GM23338 (cell line): ENCODE data around the gene APC2. TPM values are rescaled to one million over a fixed set of nuclear protein-coding genes. Genes with fewer than 3 reads are reported as not detected.

Experiments
- ATAC-seq: fragments of 200-7000 bp; cut with Tn5 transposase; 3 replicates; pipeline ENCODE4 v1.9.1; 2020
- DNase-seq: peaks from one replicate; pipeline ENCODE4 v3.0.0-alpha.2; 2015; ENCODE audit warnings: low spot score
- H2AFZ ChIP-seq: fragments of 200-600 bp; sonication (generic); 2 replicates; pipeline ENCODE4 v1.8.0; 2016; ENCODE audit warnings: antibody characterized with exemption, mild to moderate bottlenecking, moderate library complexity
- H3F3A ChIP-seq: fragments of 200-600 bp; sonication (generic); replicated peaks from 2 replicates; pipeline ENCODE4 v1.8.0; 2017; ENCODE audit warnings: antibody characterized with exemption, mixed run types, low read depth
- H3K27ac ChIP-seq: fragments of 200-600 bp; sonication (generic); 2 replicates; pipeline ENCODE4 v1.6.1; 2016; ENCODE audit warnings: low read depth
- H3K27me3 ChIP-seq: fragments of 200-600 bp; sonication (generic); 2 replicates; pipeline ENCODE4 v1.8.0; 2016; ENCODE audit warnings: mild to moderate bottlenecking, mixed run types, moderate library complexity; ENCODE audit not compliant: insufficient read depth
- H3K36me3 ChIP-seq: fragments of 200-600 bp; sonication (generic); 2 replicates; pipeline ENCODE4 v1.8.0; 2016; ENCODE audit warnings: mild to moderate bottlenecking; ENCODE audit not compliant: insufficient read depth
- H3K4me1 ChIP-seq: fragments of 200-600 bp; sonication (generic); 2 replicates; pipeline ENCODE4 v1.8.0; 2016; ENCODE audit warnings: mild to moderate bottlenecking, moderate library complexity; ENCODE audit not compliant: insufficient read depth
- H3K4me2 ChIP-seq: fragments of 200-600 bp; sonication (generic); 2 replicates; pipeline ENCODE4 v1.7.1; 2017; ENCODE audit warnings: mixed run types
- H3K4me3 ChIP-seq: fragments of 200-600 bp; sonication (generic); 2 replicates; pipeline ENCODE4 v1.6.1; 2016; ENCODE audit warnings: mixed run types
- H3K79me2 ChIP-seq: fragments of 200-600 bp; sonication (generic); replicated peaks from 2 replicates; pipeline ENCODE4 v1.8.0; 2017; ENCODE audit warnings: mild to moderate bottlenecking; ENCODE audit not compliant: insufficient read depth
- H3K9me2 ChIP-seq: fragments of 200-600 bp; sonication (generic); 2 replicates; pipeline ENCODE4 v1.8.0; 2017; ENCODE audit not compliant: insufficient read depth
- H4K20me1 ChIP-seq: fragments of 200-600 bp; sonication (generic); replicated peaks from 2 replicates; pipeline ENCODE4 v1.8.0; 2017; ENCODE audit warnings: mild to moderate bottlenecking; ENCODE audit not compliant: insufficient read depth
- H3K27ac Mint-ChIP-seq: 2 replicates; pipeline ENCODE4 v1.8.0; 2020; ENCODE audit warnings: inconsistent platforms, mild to moderate bottlenecking, moderate library complexity, mixed read lengths
- H3K27me3 Mint-ChIP-seq: 3 replicates; pipeline ENCODE4 v1.8.0; 2022; ENCODE audit warnings: low read depth, mild to moderate bottlenecking, moderate library complexity, mixed read lengths, inconsistent platforms; ENCODE audit not compliant: insufficient read depth, poor library complexity
- H3K36me3 Mint-ChIP-seq: 3 replicates; pipeline ENCODE4 v1.8.0; 2021; ENCODE audit warnings: low read depth, mild to moderate bottlenecking, inconsistent platforms, moderate library complexity, mixed read lengths
- H3K4me1 Mint-ChIP-seq: 3 replicates; pipeline ENCODE4 v1.8.0; 2020; ENCODE audit warnings: mild to moderate bottlenecking, inconsistent platforms, mixed read lengths
- H3K4me3 Mint-ChIP-seq: 3 replicates; pipeline ENCODE4 v1.8.0; 2021; ENCODE audit warnings: moderate library complexity, mild to moderate bottlenecking, inconsistent platforms, mixed read lengths
- H3K9me3 Mint-ChIP-seq: 3 replicates; pipeline ENCODE4 v1.8.0; 2020; ENCODE audit warnings: moderate library complexity, mild to moderate bottlenecking, inconsistent platforms, mixed read lengths
- CTCF ChIP-seq, 2 experiments: fragments of 200-600 bp in 1 of 2; sonication (generic) in 1 of 2; conservative IDR thresholded peaks; 2 replicates each; pipeline versions ENCODE4 v1.5.1 to v1.6.1; 2016 to 2017; ENCODE audit warnings: antibody characterized with exemption in 2 of 2, low read depth in 2 of 2, mild to moderate bottlenecking in 2 of 2, moderate library complexity in 1 of 2
- ETS1 ChIP-seq: IDR thresholded peaks from 2 replicates; pipeline ENCODE4 v1.6.1; 2016; ENCODE audit warnings: antibody characterized with exemption
- EZH2 ChIP-seq: fragments of 200-600 bp; sonication (generic); IDR thresholded peaks from one replicate; pipeline ENCODE4 v1.8.0; 2017; ENCODE audit warnings: antibody characterized with exemption, mild to moderate bottlenecking, low read depth; ENCODE audit not compliant: unreplicated experiment
- EZH2phosphoT487 ChIP-seq: fragments of 200-600 bp; sonication (generic); IDR thresholded peaks from one replicate; pipeline ENCODE4 v1.8.1; 2018; ENCODE audit warnings: antibody characterized with exemption; ENCODE audit not compliant: unreplicated experiment
- JUNB ChIP-seq: IDR thresholded peaks from one replicate; pipeline ENCODE4 v1.6.1; 2016; ENCODE audit warnings: antibody characterized with exemption; ENCODE audit not compliant: unreplicated experiment
- NANOG ChIP-seq: IDR thresholded peaks from 2 replicates; pipeline ENCODE4 v1.6.1; 2016; ENCODE audit warnings: antibody characterized with exemption, borderline replicate concordance
- POLR2AphosphoS5 ChIP-seq: IDR thresholded peaks from 2 replicates; pipeline ENCODE4 v1.6.1; 2016; ENCODE audit warnings: antibody characterized with exemption, low read depth
- REST ChIP-seq: IDR thresholded peaks from one replicate; pipeline ENCODE4 v1.6.1; 2018; ENCODE audit warnings: antibody characterized with exemption; ENCODE audit not compliant: unreplicated experiment
- STAT1 ChIP-seq: IDR thresholded peaks from one replicate; pipeline ENCODE4 v1.6.1; 2016; ENCODE audit warnings: antibody characterized with exemption; ENCODE audit not compliant: unreplicated experiment
- ZNF114 ChIP-seq: fragments of 250-450 bp; sonication (Bioruptor Pico); IDR thresholded peaks from 2 replicates; pipeline ENCODE4 v1.5.0; 2020; ENCODE audit warnings: mild to moderate bottlenecking, moderate library complexity
- ZNF331 ChIP-seq: fragments of 250-450 bp; sonication (Bioruptor Pico); IDR thresholded peaks from 2 replicates; pipeline ENCODE4 v1.5.0; 2020; ENCODE audit warnings: low read depth, mild to moderate bottlenecking, moderate library complexity
- polyA plus RNA-seq: library from polyadenylated mRNA; unstranded; fragments of >200 nt; fragmentation: Nextera tagmentation; extraction: Ambion mirVana; gene quantifications from 2 replicates; pipeline ENCODE4 v1.2.1, GENCODE V29; 2016
- total RNA-seq: library from RNA; depleted of rRNA; stranded (reverse); fragments of >200 nt; shearing (Covaris generic); gene quantifications from 2 replicates; pipeline ENCODE4 v1.2.3, GENCODE V29; 2014

The APC2 gene
- total and polyA plus RNA-seq, 2 experiments from 2014 or later = 1.4 to 18.3 TPM

DNA sequence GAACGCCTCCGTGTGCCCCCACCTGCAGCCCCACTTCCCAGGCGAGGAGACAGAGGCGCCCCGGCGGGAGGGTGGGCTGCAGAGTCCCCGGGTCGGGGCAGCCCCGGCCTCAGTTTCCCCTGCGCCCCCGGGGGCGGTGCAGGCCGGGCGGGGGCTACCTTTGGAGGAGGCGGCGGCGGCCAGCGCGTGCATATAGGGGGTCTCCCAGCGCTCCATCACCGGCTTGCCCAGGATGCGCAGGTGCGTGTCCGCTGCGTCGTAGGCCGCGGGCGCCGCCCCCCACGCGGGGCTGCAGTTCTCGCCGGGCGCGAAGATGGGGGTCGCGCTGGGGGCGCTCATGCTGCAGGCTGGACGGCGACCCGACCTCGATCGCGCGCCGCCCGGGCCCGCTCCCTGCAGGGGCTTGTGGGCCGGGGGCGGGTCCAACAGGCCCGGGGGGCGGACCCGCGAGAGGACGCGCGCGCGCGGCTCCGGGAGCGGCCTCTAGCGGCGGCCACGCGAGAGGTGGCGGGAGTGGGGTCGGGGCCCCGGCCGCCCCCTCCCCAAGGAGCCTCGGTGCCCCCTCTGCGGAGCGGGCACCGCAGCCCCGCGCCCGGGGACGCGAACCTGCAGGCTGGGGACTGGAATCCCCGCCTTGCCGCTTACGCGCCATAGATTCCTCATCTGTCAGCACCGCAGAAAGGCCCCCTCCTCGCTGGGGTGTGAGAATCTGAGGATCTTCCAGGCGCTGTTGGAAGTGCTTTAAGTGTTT lies 48.6 kb upstream of the APC2 start, which contains the start of gene GAMT:
Gene GAMT (minus strand): TSS at position 405 of the 751 bp plus-strand sequence. CDS start 66 bp downstream, at position 339.
- peak; percentile 65 for DNase-seq
- ATAC-seq = peak; percentile 61
- peaks cover 12% of the 10 kb centered on the region for H3K27me3 Mint-ChIP-seq
- no peak within 1 kb of the TSS for H3K27ac Mint-ChIP-seq
- Histone ChIP-seq H3K79me2 (no peaks in the 10 kb centered on the region), H3K27me3 (peaks cover 6% of the 10 kb centered on the region; the same call in 1 of the 2 replicates), H3K9me2 (no peaks in the 10 kb centered on the region), H2AFZ (peak within 1 kb of the TSS; percentile 74; the same call in 1 of the 2 replicates), H3K4me2 (peak within 1 kb of the TSS; percentile 86), H3K27ac (no peak within 1 kb of the TSS), H3F3A (peaks cover 7% of the 10 kb centered on the region; the same call in 1 of the 2 replicates), H3K4me1 (peaks cover 4% of the 10 kb centered on the region; the same call in 1 of the 2 replicates), H4K20me1 (no peaks in the 10 kb centered on the region; the same call in 1 of the 2 replicates), H3K36me3 (no peaks in the 10 kb centered on the region), H3K4me3 (peak within 1 kb of the TSS; percentile 70)
- peak within 1 kb of the TSS; percentile 70 for H3K4me3 Mint-ChIP-seq
- no peak for TF ChIP-seq REST
- TF ChIP-seq STAT1 = no peak
- peak in 1 of 2 experiments; percentile 52; a peak in 2 of 4 replicates for TF ChIP-seq CTCF (conservative IDR thresholded peaks at IDR 0.05; ENCODE audit: low read depth in 2 of 2)
- TF ChIP-seq EZH2phosphoT487 = no peak
- no peak for TF ChIP-seq JUNB
- no peak for TF ChIP-seq ZNF114 (CRISPR knock-in tag)
- TF ChIP-seq ZNF331 (CRISPR knock-in tag) = no peak
- peak; percentile 67 for TF ChIP-seq POLR2AphosphoS5
- TF ChIP-seq NANOG = no peak
- TF ChIP-seq ETS1 = no peak
- TF ChIP-seq EZH2 = no peak
- H3K4me1 Mint-ChIP-seq = peaks cover 6% of the 10 kb centered on the region
- H3K9me3 Mint-ChIP-seq = no peaks in the 10 kb centered on the region
- H3K36me3 Mint-ChIP-seq = no peaks in the 10 kb centered on the region; the same call in 2 of the 3 replicates
